HG02759 (cell line): ENCODE results near the gene DNAJC16.
"Not testable (repeated sequence)": the region's sequence is repeated elsewhere in the genome, so short reads cannot be mapped to it uniquely, and the experiment has no call there.

Experiments
- ATAC-seq: cut with Tn5 transposase; IDR thresholded peaks from one replicate; pipeline ENCODE4 v1.9.1; 2021; ENCODE audit warnings: mild to moderate bottlenecking, moderate library complexity; ENCODE audit not compliant: unreplicated experiment

DNAJC16 gene

DNA sequence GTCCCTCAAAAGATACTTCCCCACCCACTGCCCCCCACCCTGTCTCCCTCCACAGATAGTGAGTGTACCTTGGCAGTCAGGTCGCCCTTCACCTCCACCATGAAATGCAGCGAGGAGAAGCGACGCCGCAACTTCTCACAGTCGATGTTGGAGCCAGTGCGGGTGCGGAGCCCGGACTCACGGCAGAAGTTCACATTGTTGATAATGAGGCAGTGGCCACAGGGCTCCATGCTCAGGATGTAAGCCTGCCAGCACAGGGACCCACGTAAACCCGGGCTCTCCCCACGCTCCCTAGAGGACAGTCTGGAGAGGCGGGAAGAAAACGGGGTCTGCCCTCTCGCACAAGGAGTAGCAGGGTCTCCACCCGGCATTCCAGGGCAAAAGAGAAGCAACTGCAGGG is 19.8 kb upstream of the DNAJC16 start:
- ATAC-seq = no peak

DNA sequence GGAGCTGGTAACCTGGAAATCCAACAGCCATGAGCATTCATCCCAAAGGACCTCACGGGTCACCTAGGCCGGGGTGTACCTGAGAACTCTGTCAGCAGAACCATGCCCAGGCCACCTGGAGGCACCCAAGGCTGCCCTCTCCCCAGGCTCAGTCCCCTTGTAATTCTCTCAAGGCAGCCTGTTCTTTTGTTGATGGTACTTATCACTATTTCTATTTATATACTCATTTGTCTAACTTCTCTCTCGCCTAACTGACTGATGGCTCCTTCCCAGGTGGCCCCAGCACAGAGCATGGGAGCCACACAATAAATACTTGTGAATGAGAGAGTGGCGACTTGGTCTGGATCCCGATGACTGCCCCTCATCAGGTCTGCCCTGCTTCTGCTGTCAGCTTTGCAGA is 19.4 kb upstream of the DNAJC16 start:
- no peak for ATAC-seq

DNA sequence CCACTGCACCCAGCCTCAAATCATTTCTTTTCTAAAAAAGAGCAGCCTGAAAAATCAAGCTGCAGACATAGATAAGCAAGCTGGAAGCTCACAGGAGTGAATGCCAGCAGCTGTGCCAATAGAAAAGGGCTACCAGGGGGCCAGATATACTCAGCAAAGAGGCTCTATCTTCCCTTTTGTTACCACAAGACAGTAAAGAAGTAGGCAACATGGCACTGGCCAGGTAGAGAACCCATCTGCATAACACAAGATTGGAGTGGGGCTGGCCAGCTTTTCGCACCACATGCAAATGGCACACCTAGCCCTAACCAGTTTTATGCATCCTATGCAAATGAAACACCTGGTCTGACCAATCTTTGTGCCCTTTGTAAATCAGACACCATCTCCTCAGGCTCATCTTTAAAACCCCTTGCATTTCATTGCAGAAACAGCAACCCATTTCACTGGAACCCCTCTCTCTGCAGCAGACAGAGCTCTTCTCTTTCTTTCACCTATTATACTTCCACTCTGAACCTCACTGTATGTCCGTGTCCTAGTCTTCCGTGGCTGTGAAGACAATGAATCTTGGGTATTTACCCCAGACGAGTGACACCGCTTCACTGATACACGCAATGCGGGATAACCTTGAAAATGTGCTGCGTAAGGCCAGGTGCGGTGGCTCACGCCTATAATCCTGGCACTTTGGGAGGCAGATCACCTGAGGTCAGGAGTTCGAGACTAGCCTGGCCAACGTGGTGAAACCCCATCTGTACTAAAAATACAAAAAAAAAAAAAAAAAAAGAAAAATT is 17.8 kb upstream of the DNAJC16 start:
- no peak for ATAC-seq

DNA sequence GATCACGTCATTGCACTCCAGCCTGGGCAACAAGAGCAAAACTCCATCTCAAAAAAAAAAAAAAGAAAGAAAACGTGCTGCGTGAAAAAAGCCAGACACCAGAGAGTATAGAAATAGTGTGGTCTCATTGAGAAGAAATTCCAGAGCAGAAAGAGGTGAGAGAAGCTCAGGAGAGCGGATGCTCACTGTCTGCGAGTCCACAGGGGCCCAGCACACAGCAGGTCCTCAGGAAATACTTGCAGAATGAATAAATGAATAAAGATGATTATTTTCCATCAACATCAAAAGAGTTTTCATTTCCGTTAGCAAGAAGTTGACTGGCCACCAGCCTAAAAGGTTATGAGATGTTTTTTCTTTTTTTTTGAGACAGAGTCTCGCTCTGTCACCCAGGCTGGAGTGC is 17.1 kb upstream of the DNAJC16 start:
- no peak for ATAC-seq

GRCh38 chr1:15510611-15511405 is 15.8 kb upstream of the DNAJC16 start:
- ATAC-seq = no peak

GRCh38 chr1:15513192-15513591 is 13.5 kb upstream of the DNAJC16 start:
- ATAC-seq = no peak

DNA sequence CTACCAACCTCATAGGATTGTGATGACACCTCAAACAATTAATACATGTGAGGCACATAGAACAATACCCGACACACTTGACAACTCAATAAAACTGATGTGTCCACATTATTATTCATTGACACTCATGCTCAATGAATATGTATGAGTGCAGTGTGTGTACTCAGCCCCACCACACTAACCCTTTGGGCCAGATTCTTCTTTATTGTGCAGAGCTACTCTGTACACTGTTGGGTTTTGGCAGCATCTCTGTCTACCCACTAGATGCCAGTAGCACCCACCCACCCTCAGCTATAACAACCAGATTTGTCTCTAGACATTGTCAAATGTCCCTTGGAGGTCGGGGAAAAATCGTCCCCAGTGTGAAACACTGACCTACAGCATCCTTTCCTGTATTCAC is 12.7 kb upstream of the DNAJC16 start:
- no peak for ATAC-seq

- ATAC-seq = not testable (repeated sequence)
These were observed 12.1 kb upstream of the DNAJC16 start for GRCh38 chr1:15514557-15514956.

DNA sequence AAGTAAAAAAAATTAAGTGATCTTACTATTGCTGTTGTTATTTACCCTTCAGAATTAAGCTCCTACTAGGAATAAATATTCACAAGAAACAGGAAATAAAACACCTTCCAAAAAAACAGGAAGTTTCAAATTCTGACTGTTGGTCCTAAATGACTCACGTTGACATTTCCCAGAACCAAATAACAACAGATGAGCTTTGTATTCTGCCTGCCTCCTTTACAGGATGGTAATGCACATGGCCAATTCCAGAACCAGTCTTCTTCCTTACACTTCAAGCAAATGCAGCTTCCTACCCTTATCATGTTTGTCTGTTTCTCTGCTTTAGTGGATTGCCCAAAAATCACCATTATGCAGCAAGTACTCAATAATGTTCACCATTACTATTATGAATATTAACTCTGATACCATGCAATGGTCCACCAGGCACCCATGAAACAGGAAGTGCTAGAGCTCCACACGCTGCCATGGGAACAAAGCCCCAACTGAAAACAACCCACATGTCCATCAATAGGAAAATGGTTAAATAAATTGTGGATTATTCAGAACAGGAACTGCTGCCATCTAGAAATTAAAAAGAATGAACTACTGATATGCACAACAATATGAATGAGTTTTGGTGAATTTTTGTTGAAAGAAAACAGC is 11.5 kb upstream of the DNAJC16 start:
- ATAC-seq = no peak

GRCh38 chr1:15519625-15520024 is 7.0 kb upstream of the DNAJC16 start:
- no peak for ATAC-seq

DNA sequence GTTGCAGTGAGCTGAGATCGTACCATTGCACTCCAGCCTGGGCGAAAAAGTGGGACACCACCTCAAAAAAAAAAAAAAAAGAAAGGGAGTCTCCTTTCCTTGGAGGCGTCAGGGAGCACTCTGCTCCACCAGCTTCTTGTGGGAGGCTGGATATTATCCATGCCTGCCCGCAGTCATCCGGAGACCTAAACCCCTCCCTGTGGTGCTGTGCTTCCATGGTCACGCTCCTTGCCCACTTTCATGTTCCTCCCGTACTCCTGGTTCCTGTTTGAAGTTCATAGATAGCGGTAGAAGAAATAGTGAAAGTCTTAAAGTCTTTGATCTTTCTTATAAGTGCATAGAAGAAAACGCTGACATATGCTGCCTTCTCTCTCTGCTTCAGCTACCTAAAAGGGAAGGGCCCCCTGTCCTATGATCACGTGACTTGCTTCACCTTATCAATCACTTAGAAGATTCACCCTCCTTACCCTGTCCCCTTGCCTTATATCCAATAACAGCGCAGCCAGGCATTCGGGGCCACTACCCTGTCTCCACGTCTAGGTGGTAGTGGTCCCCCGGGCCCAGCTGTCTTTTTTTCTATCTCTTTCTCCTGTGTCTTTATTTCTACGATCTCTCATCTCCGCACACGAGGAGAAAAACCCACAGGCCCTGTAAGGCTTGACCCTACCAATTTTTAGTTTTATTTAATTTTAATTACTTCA is 5.3 kb upstream of the DNAJC16 start:
- ATAC-seq = not testable (repeated sequence)

DNA sequence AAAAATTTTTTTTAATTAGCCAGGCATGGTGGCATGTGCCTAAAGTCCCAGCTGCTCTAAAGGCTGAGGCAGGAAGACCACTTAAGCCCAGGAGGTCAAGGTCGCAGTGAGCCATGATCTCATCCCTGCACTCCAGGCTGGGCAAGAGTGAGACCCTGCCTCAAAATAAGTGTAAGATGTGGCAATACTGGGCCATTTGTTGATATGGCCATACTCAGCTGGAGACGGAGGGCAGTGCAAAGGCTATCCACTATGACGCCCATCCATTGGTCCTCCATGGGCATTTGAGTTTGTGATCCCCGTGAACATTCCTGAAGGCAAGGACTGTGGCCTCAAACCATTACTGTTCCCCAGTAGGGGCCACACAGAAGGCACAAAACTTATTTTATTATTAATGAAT is 4.1 kb upstream of the DNAJC16 start:
- no peak for ATAC-seq

DNA sequence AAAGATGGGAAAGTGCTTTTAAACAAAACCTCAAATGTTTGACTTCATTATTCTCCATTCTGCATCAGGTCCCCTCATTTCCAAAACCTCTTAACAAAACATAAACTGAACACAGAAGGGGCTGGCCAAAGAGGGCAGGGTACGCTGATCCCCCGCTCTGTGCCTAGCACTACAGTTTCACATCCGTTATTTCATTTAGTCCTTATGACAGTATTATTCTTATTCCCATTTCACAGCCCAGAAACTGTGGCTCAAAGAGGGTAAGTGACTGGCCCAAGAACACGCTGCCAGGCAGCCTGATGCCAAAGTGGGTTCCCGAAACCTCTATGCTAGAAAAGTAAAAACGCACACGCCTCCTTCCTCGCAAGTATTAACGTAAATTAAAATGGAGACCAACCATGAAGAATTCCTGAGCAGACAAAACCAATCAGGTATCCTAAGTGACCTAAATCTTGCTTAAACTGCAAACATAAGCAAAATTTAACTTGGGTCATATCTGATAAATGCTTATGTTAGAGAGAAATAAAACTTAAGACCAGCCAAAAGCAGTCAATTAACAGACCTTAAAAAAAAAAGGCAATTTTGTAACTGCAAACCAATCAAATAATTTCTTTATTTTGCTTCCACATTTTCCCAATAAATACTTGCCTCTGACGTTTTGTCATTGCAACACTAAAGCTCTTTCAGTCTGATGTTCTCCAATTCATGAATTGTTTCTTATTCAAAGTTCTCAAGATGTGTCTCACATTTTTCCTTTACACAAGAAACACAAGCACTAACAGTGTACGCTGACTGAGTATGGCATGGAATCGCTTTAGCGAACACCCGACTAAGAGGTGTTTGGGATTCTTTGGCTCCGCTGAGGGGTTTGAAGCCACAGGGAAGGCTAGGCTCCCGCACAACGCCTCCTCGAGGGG is 3.3 kb upstream of the DNAJC16 start:
- ATAC-seq = no peak

DNA sequence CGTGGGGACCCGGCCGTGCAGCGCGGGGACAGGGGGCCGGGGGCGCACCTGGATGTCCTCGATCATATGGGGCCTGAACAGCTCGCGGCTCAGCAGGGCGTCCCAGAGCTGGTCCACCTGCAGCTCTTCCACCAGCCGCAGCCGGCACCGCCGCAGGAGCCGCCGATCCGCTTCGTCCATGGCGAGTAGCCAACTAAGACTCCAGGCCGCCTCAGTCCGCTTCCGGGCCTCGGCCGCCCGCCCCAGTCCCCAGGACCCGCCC is 2.7 kb upstream of the DNAJC16 start, which contains the start of gene CASP9:
CASP9 (minus strand) TSS at position 195 of the 262 bp plus-strand sequence; CDS start at position 180, 15 bp downstream.
- ATAC-seq = no peak

DNA sequence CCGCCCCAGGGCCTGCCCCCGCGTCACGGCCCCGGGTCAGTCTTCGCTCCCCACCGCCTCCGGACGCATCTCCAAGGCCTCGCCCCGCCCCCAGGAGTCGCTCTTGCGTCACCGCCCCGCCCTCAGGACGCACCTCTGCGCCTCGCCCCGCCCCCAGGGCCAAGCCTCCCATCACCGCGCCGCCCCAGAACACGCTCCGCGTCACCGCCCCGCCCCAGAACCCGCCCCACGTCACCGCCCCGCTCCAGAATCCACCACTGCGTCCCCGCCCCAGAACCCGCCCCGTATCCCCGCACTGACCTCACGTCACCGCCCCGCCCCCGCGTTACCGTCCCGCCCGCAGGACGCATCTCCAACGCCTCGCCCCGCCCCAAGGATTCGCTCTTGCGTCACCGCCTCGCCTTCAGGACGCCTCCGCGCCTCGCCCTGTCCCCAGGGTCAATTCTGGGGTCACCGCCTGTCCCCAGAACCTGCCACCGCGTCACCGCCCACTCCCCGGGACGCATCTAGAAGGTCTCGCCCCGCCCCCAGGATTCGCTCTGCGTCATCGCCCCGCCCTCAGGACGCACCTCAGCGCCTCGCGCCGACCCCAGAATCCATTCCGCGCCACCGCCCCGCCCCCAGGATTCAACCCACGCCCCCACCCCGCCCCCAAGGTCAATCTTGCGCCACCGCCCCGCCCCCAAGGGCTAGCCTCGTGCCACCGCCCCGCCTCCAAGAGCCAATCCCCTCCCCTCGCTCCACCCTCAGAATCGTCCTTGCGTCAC is 2.2 kb upstream of the DNAJC16 start:
- ATAC-seq = peak; percentile 46

GRCh38 chr1:15525050-15526020 is 1.3 kb upstream of the DNAJC16 start:
- peak; percentile 41 for ATAC-seq

- ATAC-seq = no peak
These were observed 593 bp upstream of the DNAJC16 start for GRCh38 chr1:15526021-15526489.

DNA sequence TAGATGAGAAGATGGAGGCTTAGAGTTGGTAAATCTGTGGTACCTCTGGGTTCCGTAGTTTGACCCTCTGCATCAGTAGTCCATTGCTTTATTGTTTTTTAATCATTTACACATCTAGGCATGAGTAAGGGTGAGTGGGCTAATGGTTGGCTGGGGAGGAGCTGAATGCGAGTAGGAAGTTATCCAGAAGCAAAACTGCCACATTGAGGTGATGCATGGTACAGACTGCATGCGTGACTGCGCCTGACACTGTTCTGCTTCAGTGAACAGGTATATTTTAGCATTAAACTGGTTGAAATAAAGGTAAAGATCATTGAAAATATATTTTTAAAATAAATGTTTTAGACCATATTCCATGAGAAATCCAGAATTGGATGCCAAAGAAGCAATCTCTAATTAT is 4.4 kb downstream of the DNAJC16 start:
- ATAC-seq = no peak
